Activated naive CD4-positive, alpha-beta T cell treated with anti-CD3 and anti-CD28 coated beads, Interleukin-2, amount 10 ng/mL, durations not matched to agents 7 days and 5 days (primary cell): ENCODE measurements around the gene TMEM120B.
"Not testable (repeated sequence)": the region's sequence is repeated elsewhere in the genome, so short reads cannot be mapped to it uniquely, and the experiment has no call there.

Experiments
- CTCF ChIA-PET: fragments of 350-600 bp; sonication (Branson Sonifier 250); formaldehyde crosslinking; loops from one replicate; lab custom pipeline; 2021; ENCODE audit warnings: antibody characterized with exemption; lab: Charles Lee
- DNase-seq: peaks from one replicate; pipeline ENCODE4 v3.0.0-alpha.2; 2020
- H3K27ac Mint-ChIP-seq: one replicate; pipeline ENCODE4 v1.8.0; 2021; ENCODE audit warnings: mild to moderate bottlenecking, moderate library complexity, mixed read lengths
- H3K27me3 Mint-ChIP-seq: one replicate; pipeline ENCODE4 v1.8.0; 2021; ENCODE audit warnings: mild to moderate bottlenecking, mixed read lengths
- H3K36me3 Mint-ChIP-seq: one replicate; pipeline ENCODE4 v1.8.0; 2021; ENCODE audit warnings: mixed read lengths
- H3K4me1 Mint-ChIP-seq: one replicate; pipeline ENCODE4 v1.8.0; 2021; ENCODE audit warnings: mixed read lengths
- H3K4me3 Mint-ChIP-seq: one replicate; pipeline ENCODE4 v1.8.0; 2021; ENCODE audit warnings: mild to moderate bottlenecking, moderate library complexity, mixed read lengths
- H3K9me3 Mint-ChIP-seq: one replicate; pipeline ENCODE4 v1.8.0; 2021; ENCODE audit warnings: mixed read lengths

The TMEM120B gene

GRCh38 chr12:121740847-121741246, 28.3 kb downstream of the TMEM120B start:
- Mint-ChIP-seq H3K27me3 (no peaks in the 10 kb centered on the region), H3K36me3 (peaks cover 3% of the 10 kb centered on the region), H3K4me3 (no peak overlapping the region), H3K9me3 (no peaks in the 10 kb centered on the region), H3K27ac (no peak overlapping the region), H3K4me1 (no peaks in the 10 kb centered on the region)
- no peak for DNase-seq
- CTCF ChIA-PET = no interaction called here

GRCh38 chr12:121741743-121742142, 29.2 kb downstream of the TMEM120B start:
- DNase-seq = no peak
- H3K36me3 Mint-ChIP-seq = peaks cover 3% of the 10 kb centered on the region
- no peaks in the 10 kb centered on the region for H3K9me3 Mint-ChIP-seq
- H3K4me1 Mint-ChIP-seq = no peaks in the 10 kb centered on the region
- H3K4me3 Mint-ChIP-seq = no peak overlapping the region
- no peak overlapping the region for H3K27ac Mint-ChIP-seq
- no peaks in the 10 kb centered on the region for H3K27me3 Mint-ChIP-seq
- CTCF ChIA-PET = interaction anchor here (1.5 kb wide), 1 partner anchor 53 kb away, joined by 4 read pairs; no protein-coding TSS in a partner anchor

- not testable (repeated sequence) for H3K27ac Mint-ChIP-seq, H3K36me3 Mint-ChIP-seq, H3K4me1 Mint-ChIP-seq, H3K4me3 Mint-ChIP-seq, H3K9me3 Mint-ChIP-seq, DNase-seq, H3K27me3 Mint-ChIP-seq
- CTCF ChIA-PET = interaction anchor here (1.8 kb wide), 1 partner anchor 49 kb away, joined by 4 read pairs; no protein-coding TSS in a partner anchor
These were observed 33.0 kb downstream of the TMEM120B start for GRCh38 chr12:121745545-121745944.

- H3K4me3 Mint-ChIP-seq = no peak overlapping the region
- no peak overlapping the region for H3K27ac Mint-ChIP-seq
- H3K27me3 Mint-ChIP-seq = no peaks in the 10 kb centered on the region
- peaks cover 5% of the 10 kb centered on the region for H3K4me1 Mint-ChIP-seq
- H3K9me3 Mint-ChIP-seq = no peaks in the 10 kb centered on the region
- H3K36me3 Mint-ChIP-seq = peaks cover 12% of the 10 kb centered on the region
- DNase-seq = no peak
- CTCF ChIA-PET = no interaction called here
These were observed 35.6 kb downstream of the TMEM120B start for GRCh38 chr12:121748218-121748570.

- Mint-ChIP-seq H3K27ac (no peak overlapping the region), H3K4me1 (peaks cover 5% of the 10 kb centered on the region), H3K27me3 (no peaks in the 10 kb centered on the region), H3K36me3 (peaks cover 12% of the 10 kb centered on the region), H3K4me3 (no peak overlapping the region), H3K9me3 (no peaks in the 10 kb centered on the region)
- CTCF ChIA-PET = no interaction called here
- DNase-seq = no peak
These were observed 36.2 kb downstream of the TMEM120B start for GRCh38 chr12:121748571-121749265.

GRCh38 chr12:121749267-121749666, 36.7 kb downstream of the TMEM120B start:
- H3K4me1 Mint-ChIP-seq = peaks cover 5% of the 10 kb centered on the region

GRCh38 chr12:121750507-121750955, 38.0 kb downstream of the TMEM120B start:
- H3K36me3 Mint-ChIP-seq = peaks cover 9% of the 10 kb centered on the region
- no peak for DNase-seq
- peaks cover 5% of the 10 kb centered on the region for H3K4me1 Mint-ChIP-seq
- no peak overlapping the region for H3K27ac Mint-ChIP-seq
- H3K9me3 Mint-ChIP-seq = no peaks in the 10 kb centered on the region
- H3K27me3 Mint-ChIP-seq = no peaks in the 10 kb centered on the region
- no peak overlapping the region for H3K4me3 Mint-ChIP-seq
- CTCF ChIA-PET = no interaction called here

More at GRCh38 chr12:121749267-121749666, 36.7 kb downstream of the TMEM120B start:
- peaks cover 12% of the 10 kb centered on the region for H3K36me3 Mint-ChIP-seq
- H3K4me3 Mint-ChIP-seq = no peak overlapping the region
- CTCF ChIA-PET = no interaction called here
- H3K9me3 Mint-ChIP-seq = no peaks in the 10 kb centered on the region
- H3K27me3 Mint-ChIP-seq = no peaks in the 10 kb centered on the region
- no peak for DNase-seq
- peak overlapping the region; percentile 75 for H3K27ac Mint-ChIP-seq

GRCh38 chr12:121751034-121751433, 38.5 kb downstream of the TMEM120B start:
- CTCF ChIA-PET = no interaction called here
- no peak for DNase-seq
- Mint-ChIP-seq H3K27me3 (no peaks in the 10 kb centered on the region), H3K36me3 (peaks cover 9% of the 10 kb centered on the region), H3K4me3 (no peak overlapping the region), H3K4me1 (peaks cover 6% of the 10 kb centered on the region), H3K9me3 (no peaks in the 10 kb centered on the region), H3K27ac (no peak overlapping the region)

GRCh38 chr12:121751749-121752351, 39.3 kb downstream of the TMEM120B start:
- Mint-ChIP-seq H3K4me1 (peaks cover 14% of the 10 kb centered on the region), H3K4me3 (no peak overlapping the region), H3K9me3 (no peaks in the 10 kb centered on the region), H3K27me3 (no peaks in the 10 kb centered on the region), H3K27ac (no peak overlapping the region), H3K36me3 (peaks cover 9% of the 10 kb centered on the region)
- DNase-seq = no peak
- CTCF ChIA-PET = no interaction called here

GRCh38 chr12:121753844-121754264, 41.3 kb downstream of the TMEM120B start:
- H3K36me3 Mint-ChIP-seq = peaks cover 9% of the 10 kb centered on the region
- no peak overlapping the region for H3K4me3 Mint-ChIP-seq
- no peaks in the 10 kb centered on the region for H3K27me3 Mint-ChIP-seq
- H3K9me3 Mint-ChIP-seq = no peaks in the 10 kb centered on the region
- CTCF ChIA-PET = no interaction called here
- peaks cover 18% of the 10 kb centered on the region for H3K4me1 Mint-ChIP-seq
- DNase-seq = no peak
- H3K27ac Mint-ChIP-seq = peak overlapping the region; percentile 33

- no peaks in the 10 kb centered on the region for H3K27me3 Mint-ChIP-seq
- H3K36me3 Mint-ChIP-seq = peaks cover 5% of the 10 kb centered on the region
- H3K4me3 Mint-ChIP-seq = no peak overlapping the region
- CTCF ChIA-PET = no interaction called here
- no peaks in the 10 kb centered on the region for H3K9me3 Mint-ChIP-seq
- no peak overlapping the region for H3K27ac Mint-ChIP-seq
- DNase-seq = no peak
- peaks cover 18% of the 10 kb centered on the region for H3K4me1 Mint-ChIP-seq
These were observed 42.3 kb downstream of the TMEM120B start for GRCh38 chr12:121754836-121755235.

GRCh38 chr12:121755591-121755990, 43.0 kb downstream of the TMEM120B start:
- peaks cover 3% of the 10 kb centered on the region for H3K36me3 Mint-ChIP-seq
- H3K27me3 Mint-ChIP-seq = no peaks in the 10 kb centered on the region
- CTCF ChIA-PET = no interaction called here
- DNase-seq = no peak
- H3K4me1 Mint-ChIP-seq = peaks cover 16% of the 10 kb centered on the region
- no peak overlapping the region for H3K27ac Mint-ChIP-seq
- no peak overlapping the region for H3K4me3 Mint-ChIP-seq
- no peaks in the 10 kb centered on the region for H3K9me3 Mint-ChIP-seq

- DNase-seq, H3K4me3 Mint-ChIP-seq, H3K27ac Mint-ChIP-seq, H3K36me3 Mint-ChIP-seq, H3K27me3 Mint-ChIP-seq, H3K9me3 Mint-ChIP-seq: not testable (repeated sequence)
- CTCF ChIA-PET = interaction anchor here (0.5 kb wide), 1 partner anchor 340 kb away, joined by 3 read pairs; no protein-coding TSS in a partner anchor
- H3K4me1 Mint-ChIP-seq = peaks cover 14% of the 10 kb centered on the region
These were observed 46.0 kb downstream of the TMEM120B start for GRCh38 chr12:121758536-121758935.

GRCh38 chr12:121762269-121762668, 49.7 kb downstream of the TMEM120B start:
- no peaks in the 10 kb centered on the region for H3K36me3 Mint-ChIP-seq
- CTCF ChIA-PET = no interaction called here
- no peaks in the 10 kb centered on the region for H3K27me3 Mint-ChIP-seq
- no peak overlapping the region for H3K27ac Mint-ChIP-seq
- no peaks in the 10 kb centered on the region for H3K4me1 Mint-ChIP-seq
- no peak overlapping the region for H3K4me3 Mint-ChIP-seq
- DNase-seq = no peak
- no peaks in the 10 kb centered on the region for H3K9me3 Mint-ChIP-seq

GRCh38 chr12:121764808-121765207, 52.3 kb downstream of the TMEM120B start:
- Mint-ChIP-seq H3K27me3 (no peaks in the 10 kb centered on the region), H3K4me1 (no peaks in the 10 kb centered on the region), H3K27ac (no peak overlapping the region), H3K36me3 (no peaks in the 10 kb centered on the region), H3K9me3 (no peaks in the 10 kb centered on the region), H3K4me3 (no peak overlapping the region)
- CTCF ChIA-PET = interaction anchor here (1.4 to 3.1 kb wide), 3 partner anchors 10 to 73 kb away, joined by 3 to 14 read pairs (median 5); partner anchors contain the start of gene RHOF
- no peak for DNase-seq
